T-cell (primary cell): ENCODE results near the gene SOX15. TPM values are rescaled to one million over a fixed set of nuclear protein-coding genes. Genes with fewer than 3 reads are reported as not detected.

Experiments used
- ATAC-seq, 4 experiments: fragments of 200-7000 bp in 3 of 4; fragments of 150-1000 bp in 1 of 4; cut with Tn5 transposase; replicated peaks in 1 of 4; 1 replicate in 3 of 4; 2 replicates in 1 of 4; pipeline ENCODE4 v1.10.0; 2021; ENCODE audit warnings: moderate library complexity in 3 of 4, mild to moderate bottlenecking in 2 of 4, moderate number of reproducible peaks in 1 of 4
- CTCF ChIA-PET, 2 donors: fragments of 300-600 bp; sonication (Branson Sonifier 250); formaldehyde crosslinking; loops; one replicate each; lab custom pipeline; 2022; ENCODE audit warnings: antibody characterized with exemption in 2 of 2; lab: Charles Lee
- POLR2A ChIA-PET, 2 donors: fragments of 300-600 bp; sonication (Branson Sonifier 250); formaldehyde crosslinking; loops; one replicate each; lab custom pipeline; 2022; ENCODE audit warnings: antibody characterized with exemption in 2 of 2; lab: Charles Lee
- DNase-seq, 35 experiments: peaks; one replicate each; pipeline versions ENCODE4 v3.0.0 to v3.0.0-alpha.2; 2013 to 2023
- H3K27ac ChIP-seq: one replicate; pipeline ENCODE4 v1.5.1; 2013; ENCODE audit warnings: low read length
- H3K27me3 ChIP-seq, 2 experiments: replicated peaks in 1 of 2; 1 replicate in 1 of 2; 2 replicates in 1 of 2; pipeline versions ENCODE4 v1.6.1 to v1.7.0; 2013; ENCODE audit warnings: low read length in 1 of 2, mixed read lengths in 1 of 2; ENCODE audit not compliant: control insufficient read depth in 2 of 2, insufficient read depth in 2 of 2; ENCODE audit errors: extremely low read depth in 1 of 2
- H3K36me3 ChIP-seq, 2 donors: 1 replicate in 1 of 2; 2 replicates in 1 of 2; pipeline versions ENCODE4 v1.6.1 to v1.7.0; 2013; ENCODE audit warnings: low read length in 1 of 2; ENCODE audit not compliant: control insufficient read depth in 2 of 2, insufficient read depth in 1 of 2; ENCODE audit errors: extremely low read depth in 1 of 2
- H3K4me1 ChIP-seq, 2 experiments: 1 replicate in 1 of 2; 2 replicates in 1 of 2; pipeline versions ENCODE4 v1.6.1 to v1.7.0; 2013; ENCODE audit warnings: low read length in 2 of 2, mixed read lengths in 1 of 2; ENCODE audit not compliant: insufficient read depth in 2 of 2, control insufficient read depth in 1 of 2; ENCODE audit errors: extremely low read depth in 1 of 2
- H3K4me3 ChIP-seq, 2 donors: 1 replicate in 1 of 2; 2 replicates in 1 of 2; pipeline versions ENCODE4 v1.5.1 to v1.7.0; 2013; ENCODE audit warnings: mild to moderate bottlenecking in 2 of 2, low read length in 1 of 2, moderate library complexity in 1 of 2; ENCODE audit not compliant: control insufficient read depth in 1 of 2; ENCODE audit errors: extremely low read depth in 1 of 2
- H3K9me3 ChIP-seq: 2 replicates; pipeline ENCODE4 v1.7.0; 2013
- H3K27ac Mint-ChIP-seq, 2 donors: one replicate each; pipeline ENCODE4 v1.8.0; 2020 to 2021; ENCODE audit warnings: mild to moderate bottlenecking in 2 of 2, mixed read lengths in 2 of 2
- H3K27me3 Mint-ChIP-seq, 2 donors: one replicate each; pipeline ENCODE4 v1.8.0; 2021 to 2022; ENCODE audit warnings: mixed read lengths in 2 of 2
- H3K36me3 Mint-ChIP-seq: one replicate; pipeline ENCODE4 v1.8.0; 2021; ENCODE audit warnings: mixed read lengths
- H3K4me1 Mint-ChIP-seq, 3 donors: one replicate each; pipeline ENCODE4 v1.8.0; 2020 to 2022; ENCODE audit warnings: mixed read lengths in 3 of 3, mild to moderate bottlenecking in 1 of 3
- H3K4me3 Mint-ChIP-seq, 3 donors: one replicate each; pipeline ENCODE4 v1.8.0; 2020 to 2022; ENCODE audit warnings: mild to moderate bottlenecking in 3 of 3, mixed read lengths in 3 of 3, moderate library complexity in 3 of 3
- H3K9me3 Mint-ChIP-seq, 3 donors: one replicate each; pipeline ENCODE4 v1.8.0; 2020 to 2022; ENCODE audit warnings: mixed read lengths in 3 of 3
- WGBS: methylation state at CpG from one replicate; pipeline ENCODE4 v1.1.5; 2013; ENCODE audit warnings: missing lambda C conversion rate; ENCODE audit not compliant: insufficient coverage; 5-methylcytosine and 5-hydroxymethylcytosine counted together
- total RNA-seq, 35 experiments: library from RNA in 6 of 35; stranded (reverse) in 6 of 35; fragments of 120-200 nt in 1 of 35; gene quantifications; one replicate each; pipeline versions ENCODE4 v1.2.1 to v1.2.4 and lab custom pipeline; 2013 to 2026

The SOX15 gene
- total RNA-seq, 5 donors from 2014 or later (not counting 1 experiment from before 2014, with no cell fraction given) = 0.70 to 1.2 (median 1.1) TPM; not detected in 2

DNA sequence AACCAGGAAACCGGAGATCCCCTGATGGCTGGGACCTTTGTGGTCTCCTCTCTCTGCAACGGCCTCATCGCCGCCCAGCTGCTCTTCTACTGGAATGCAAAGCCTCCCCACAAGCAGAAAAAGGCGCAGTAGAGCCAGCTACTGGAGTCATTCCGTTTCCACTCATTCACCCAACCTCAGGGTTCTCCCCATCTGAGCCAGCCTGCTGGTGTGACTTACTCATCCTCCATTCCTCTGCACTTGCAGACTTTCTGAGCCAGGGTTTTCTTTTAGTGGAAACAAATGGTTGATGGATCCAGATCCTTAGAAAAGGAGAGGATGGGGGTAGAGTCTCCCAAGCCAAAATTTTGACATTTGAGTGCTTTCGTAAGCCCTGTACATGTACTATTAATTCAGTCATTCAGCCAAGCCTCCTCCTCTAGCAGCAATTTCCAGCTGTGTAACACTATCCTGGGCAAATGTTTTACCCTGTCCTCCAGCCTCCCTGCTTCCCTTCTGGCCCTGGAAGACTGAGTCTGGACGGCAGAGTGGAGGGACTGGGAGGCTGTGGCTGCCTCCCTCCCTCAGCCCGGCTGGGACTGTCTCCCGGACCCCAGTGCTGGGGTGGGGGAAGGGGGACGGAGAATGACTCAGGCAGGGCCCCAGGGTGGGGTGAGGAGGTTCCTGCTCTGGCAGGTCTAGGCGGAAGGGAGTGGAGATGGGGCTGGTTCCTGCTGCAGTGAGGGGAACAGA, 2.3 kb downstream of the SOX15 start:
- no peak overlapping the region for H3K27ac ChIP-seq
- WGBS = 77% methylated on average over 3 of the region's 12 CpGs
- no peaks in the 10 kb centered on the region for H3K9me3 Mint-ChIP-seq
- no peaks in the 10 kb centered on the region for H3K27me3 Mint-ChIP-seq
- H3K4me3 ChIP-seq = no peak overlapping the region
- no peak overlapping the region for H3K27ac Mint-ChIP-seq
- H3K4me3 Mint-ChIP-seq = no peak overlapping the region
- peaks cover 20% of the 10 kb centered on the region for H3K36me3 Mint-ChIP-seq
- no peak for DNase-seq
- peaks cover 12 to 48% of the 10 kb centered on the region in 2 donors for H3K36me3 ChIP-seq
- peaks cover 17 to 39% of the 10 kb centered on the region in 2 experiments for H3K4me1 ChIP-seq
- ATAC-seq = no peak
- ChIA-PET POLR2A (interaction anchor here in 1 of 2 donors (0.5 kb wide), 1 partner anchor 47 kb away, joined by 9 read pairs; no protein-coding TSS in a partner anchor), CTCF (interaction anchor here in 1 of 2 donors (0.6 kb wide), 1 partner anchor 211 kb away, joined by 3 read pairs; no protein-coding TSS in a partner anchor)
- H3K27me3 ChIP-seq = no peaks in the 10 kb centered on the region
- H3K9me3 ChIP-seq = no peaks in the 10 kb centered on the region
- H3K4me1 Mint-ChIP-seq = peaks cover 20 to 24% (median 23%) of the 10 kb centered on the region in 3 donors

DNA sequence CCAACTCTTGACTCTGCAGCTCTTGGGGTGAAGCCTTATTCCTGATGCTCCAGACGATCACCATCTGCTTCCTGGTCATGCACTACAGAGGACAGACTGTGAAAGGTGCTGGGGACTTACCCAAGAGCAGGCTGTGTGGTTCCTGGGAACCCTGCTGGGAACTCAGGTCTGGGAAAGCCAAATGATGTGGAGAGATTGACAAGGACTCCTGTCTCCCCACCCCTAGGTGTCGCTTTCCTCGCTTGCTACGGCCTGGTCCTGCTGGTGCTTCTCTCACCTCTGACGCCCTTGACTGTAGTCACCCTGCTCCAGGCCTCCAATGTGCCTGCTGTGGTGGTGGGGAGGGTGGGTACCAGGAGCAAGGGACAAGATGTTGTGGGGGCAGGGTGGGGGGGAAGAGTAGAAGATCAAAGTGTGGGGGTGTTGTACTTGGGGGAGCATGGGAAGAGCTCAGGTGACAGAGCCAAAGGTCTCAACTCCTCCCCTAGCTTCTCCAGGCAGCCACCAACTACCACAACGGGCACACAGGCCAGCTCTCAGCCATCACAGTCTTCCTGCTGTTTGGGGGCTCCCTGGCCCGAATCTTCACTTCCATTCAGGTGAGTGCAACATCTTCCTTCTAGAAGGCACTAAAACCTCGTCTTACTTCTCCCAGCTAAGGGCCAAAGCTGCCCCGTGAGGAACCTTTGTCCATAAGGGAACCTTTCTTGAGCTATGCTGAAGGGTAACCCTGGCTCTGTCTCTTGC, 3.0 kb downstream of the SOX15 start:
- Mint-ChIP-seq H3K27ac (no peak overlapping the region), H3K36me3 (peaks cover 14% of the 10 kb centered on the region), H3K27me3 (no peaks in the 10 kb centered on the region), H3K4me3 (no peak overlapping the region), H3K9me3 (no peaks in the 10 kb centered on the region), H3K4me1 (peaks cover 27 to 31% (median 30%) of the 10 kb centered on the region in 3 donors)
- H3K4me3 ChIP-seq = no peak overlapping the region
- no peaks in the 10 kb centered on the region for H3K27me3 ChIP-seq
- H3K27ac ChIP-seq = no peak overlapping the region
- H3K4me1 ChIP-seq = peaks cover 23 to 46% of the 10 kb centered on the region in 2 experiments
- CTCF ChIA-PET = interaction anchor here in 1 of 2 donors (0.6 kb wide), 1 partner anchor 210 kb away, joined by 3 read pairs; no protein-coding TSS in a partner anchor
- ATAC-seq = no peak
- no peak for DNase-seq
- 96% methylated on average over 3 of the region's 9 CpGs for WGBS
- H3K9me3 ChIP-seq = no peaks in the 10 kb centered on the region
- POLR2A ChIA-PET = interaction anchor here (0.5 to 0.6 kb wide), 2 partner anchors 22 to 47 kb away, joined by 3 to 9 read pairs; no protein-coding TSS in a partner anchor
- H3K36me3 ChIP-seq = peaks cover 7 to 41% of the 10 kb centered on the region in 2 donors

DNA sequence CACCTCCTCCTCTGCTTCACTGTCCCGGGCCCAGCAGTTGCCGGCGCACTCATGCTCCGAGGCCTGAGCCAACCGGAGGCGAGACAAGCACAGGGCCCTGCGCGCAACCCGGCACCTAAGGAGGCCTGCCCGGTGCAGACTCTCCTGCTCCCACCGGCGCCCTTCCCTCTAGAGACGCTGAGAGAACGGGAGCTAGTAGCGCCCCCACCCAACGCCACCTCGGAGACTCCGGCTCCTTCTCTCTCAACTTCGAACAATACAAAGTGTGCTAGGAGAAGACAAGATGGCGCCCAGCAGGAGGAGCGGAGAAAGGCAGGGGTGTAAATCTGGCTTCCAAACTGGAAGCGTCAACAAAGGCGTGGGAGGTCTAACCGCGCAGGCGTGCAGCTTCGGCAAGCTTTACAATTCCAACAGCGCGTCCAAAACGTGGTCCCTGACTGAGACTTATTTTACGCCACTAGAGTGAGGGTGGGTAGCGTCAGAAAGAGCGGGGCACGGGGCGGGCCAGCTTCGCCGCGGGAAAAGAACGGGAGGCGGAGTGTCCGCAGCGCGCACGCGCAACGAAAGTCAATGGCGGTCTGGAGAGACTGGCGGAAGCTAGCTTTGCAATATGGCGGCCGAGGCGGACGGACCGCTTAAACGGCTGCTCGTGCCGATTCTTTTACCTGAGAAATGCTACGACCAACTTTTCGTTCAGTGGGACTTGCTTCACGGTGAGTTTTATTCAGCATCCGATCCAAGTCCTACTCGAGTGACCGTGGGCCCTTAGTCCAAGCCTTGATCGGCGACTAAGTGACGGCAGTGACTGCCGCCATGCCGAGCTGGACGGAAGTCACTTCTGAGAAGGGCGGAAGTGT, 6.4 kb downstream of the SOX15 start, which contains the start of gene MPDU1:
TSS of gene MPDU1 (plus strand) at position 600 of the 857 bp plus-strand sequence. CDS start at position 611, 11 bp downstream.
- peaks cover 27 to 61% of the 10 kb centered on the region in 2 experiments for H3K4me1 ChIP-seq
- no peaks in the 10 kb centered on the region for H3K9me3 ChIP-seq
- Mint-ChIP-seq H3K4me1 (peaks cover 53 to 60% (median 55%) of the 10 kb centered on the region in 3 donors), H3K27ac (peak within 1 kb of the TSS; percentile 99 to 100), H3K9me3 (no peaks in the 10 kb centered on the region), H3K4me3 (peak within 1 kb of the TSS; percentile 90 to 99 (median 98)), H3K27me3 (no peaks in the 10 kb centered on the region), H3K36me3 (peaks cover 15% of the 10 kb centered on the region)
- H3K27ac ChIP-seq = peak within 1 kb of the TSS; percentile 91
- ChIA-PET CTCF (interaction anchor here in 1 of 2 donors (1.0 to 2.3 kb wide), 3 partner anchors 31 to 104 kb away, joined by 3 to 16 read pairs (median 13); partner anchors contain the start of genes FXR2, TP53 and WRAP53), POLR2A (interaction anchor here (0.6 to 2.1 kb wide), 12 partner anchors 9 to 539 kb away, joined by 3 to 10 read pairs (median 4); partner anchors contain the start of genes TP53 (in 2 of the 2), NEURL4 (in 1 of the 2) and SENP3 (in 1 of the 2))
- 16% methylated on average over 55 of the region's 69 CpGs for WGBS
- peaks cover 7 to 26% of the 10 kb centered on the region in 2 donors for H3K36me3 ChIP-seq
- H3K27me3 ChIP-seq = no peaks in the 10 kb centered on the region
- peak within 1 kb of the TSS; percentile 79 to 85 for H3K4me3 ChIP-seq
- ATAC-seq = peak; percentile 79 to 87 (median 85)
- peak; percentile 91 to 97 (median 94) for DNase-seq

DNA sequence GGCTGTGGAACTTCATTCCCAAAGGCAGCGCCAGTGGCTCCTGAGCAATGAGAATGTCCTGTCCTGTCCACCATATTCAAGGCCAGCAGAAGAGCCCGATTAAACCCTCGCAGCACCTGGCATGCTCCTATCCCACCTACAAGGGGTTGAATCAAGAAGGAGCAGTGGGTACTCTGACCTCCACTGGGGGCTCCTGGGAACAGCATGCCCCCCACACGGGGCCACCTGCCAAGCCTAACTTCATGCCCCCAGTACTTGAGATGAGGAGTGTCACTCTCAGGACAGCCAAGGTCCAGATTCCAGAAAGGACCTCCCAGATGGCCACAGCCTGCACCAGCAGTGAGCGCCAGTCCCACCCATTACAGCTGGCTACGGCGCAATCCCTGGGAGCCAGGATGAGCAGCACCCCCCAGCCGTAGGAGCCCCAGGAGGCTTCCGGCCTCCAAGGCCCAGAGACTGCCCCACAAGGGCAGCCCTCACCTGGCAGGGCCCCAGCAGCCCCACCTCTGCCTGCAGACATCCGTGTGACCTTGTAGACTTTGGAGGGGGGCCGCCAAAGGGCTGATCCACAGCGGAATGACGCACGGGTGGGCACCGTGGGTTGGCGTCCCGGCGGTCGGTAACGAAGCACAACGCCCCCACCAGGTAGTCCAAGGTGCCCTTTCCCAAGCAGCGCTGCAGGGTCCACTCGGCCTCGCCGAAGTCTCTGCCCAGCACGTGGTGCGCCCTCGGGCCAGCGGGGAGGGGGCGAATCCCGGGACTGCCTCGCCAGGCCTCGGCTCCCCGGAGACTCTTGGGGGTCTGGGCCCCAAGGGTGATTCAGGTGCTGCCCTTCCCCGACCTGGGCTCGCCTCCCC, 7.3 kb downstream of the SOX15 start:
- Mint-ChIP-seq H3K4me1 (peaks cover 59 to 68% (median 64%) of the 10 kb centered on the region in 3 donors), H3K9me3 (no peaks in the 10 kb centered on the region), H3K27me3 (no peaks in the 10 kb centered on the region), H3K4me3 (peak overlapping the region; percentile 72 to 99 (median 90)), H3K36me3 (peaks cover 19% of the 10 kb centered on the region), H3K27ac (peak overlapping the region; percentile 81 to 82)
- peaks cover 27 to 62% of the 10 kb centered on the region in 2 experiments for H3K4me1 ChIP-seq
- DNase-seq = no peak
- peaks cover 8 to 31% of the 10 kb centered on the region in 2 donors for H3K36me3 ChIP-seq
- peak overlapping the region; percentile 91 for H3K27ac ChIP-seq
- 94% methylated on average over 23 of the region's 36 CpGs for WGBS
- H3K27me3 ChIP-seq = no peaks in the 10 kb centered on the region
- POLR2A ChIA-PET = interaction anchor here (0.6 to 2.1 kb wide), 5 partner anchors 8 to 253 kb away, joined by 3 to 10 read pairs (median 5); partner anchors contain the start of genes NEURL4 (in 1 of the 2) and SENP3 (in 1 of the 2)
- CTCF ChIA-PET = interaction anchor here in 1 of 2 donors (1.4 kb wide), 1 partner anchor 105 kb away, joined by 16 read pairs; the partner anchor contains the start of genes TP53 and WRAP53
- H3K4me3 ChIP-seq = peak overlapping the region; percentile 35 to 79
- no peak for ATAC-seq
- H3K9me3 ChIP-seq = no peaks in the 10 kb centered on the region
